Hepatocyte (in vitro differentiated cells): ENCODE results near the gene RALGAPA2.

Experiments
- CTCF ChIP-seq: fragments of 200-600 bp; sonication (generic); IDR thresholded peaks from 2 replicates; pipeline ENCODE4 v1.5.1; 2016; ENCODE audit warnings: antibody characterized with exemption, mild to moderate bottlenecking; ENCODE audit not compliant: poor library complexity
- EZH2 ChIP-seq: fragments of 200-600 bp; sonication (generic); IDR thresholded peaks from 2 replicates; pipeline ENCODE4 v1.6.1; 2016; ENCODE audit warnings: antibody characterized with exemption, mild to moderate bottlenecking, borderline replicate concordance
- EZH2phosphoT487 ChIP-seq: fragments of 200-600 bp; sonication (generic); IDR thresholded peaks from one replicate; pipeline ENCODE4 v1.6.1; 2018; ENCODE audit warnings: antibody characterized with exemption, mild to moderate bottlenecking, low read depth, moderate library complexity; ENCODE audit not compliant: unreplicated experiment, severe bottlenecking

- TF ChIP-seq CTCF = no peak
- TF ChIP-seq EZH2 = no peak
- TF ChIP-seq EZH2phosphoT487 = no peak
Measured at GRCh38 chr20:20437314-20437713, 275.1 kb downstream of the RALGAPA2 start.
